Endometrial microvascular endothelial cells (primary cell): ENCODE results near the gene OR52H1. TPM values are rescaled to one million over a fixed set of nuclear protein-coding genes. Genes with fewer than 3 reads are reported as not detected.
"Not testable (repeated sequence)": the region's sequence is repeated elsewhere in the genome, so short reads cannot be mapped to it uniquely, and the experiment has no call there.

Source experiments
- in situ Hi-C: cut with HindIII; loops from 2 replicates; pipeline ENCODE4 v1.10.0; 2017; ENCODE audit warnings: low sequenced_read_pairs, low pct_unique_long_range_greater_than_20kb; ENCODE audit errors: inconsistent ontology term
- total RNA-seq: library from RNA; depleted of rRNA; stranded (reverse); fragments of >200 nt; gene quantifications from one replicate; pipeline ENCODE4 v1.2.3, GENCODE V29; 2015; ENCODE audit errors: inconsistent ontology term

The OR52H1 gene
- not detected for total RNA-seq

- in situ Hi-C loops: no loop called here
Observed at GRCh38 chr11:5548440-5548839, at the start of gene OR52H1. TSS of gene OR52H1 (minus strand) at chr11:5548540. CDS start at chr11:5545505, 3,035 bp downstream.

GRCh38 chr11:5597953-5598352 is 49.6 kb upstream of the OR52H1 start:
- in situ Hi-C loops: no loop called here

GRCh38 chr11:5596607-5597201 is 48.4 kb upstream of the OR52H1 start, which contains the start of gene TRIM6:
TSS of gene TRIM6 (plus strand) at chr11:5596637. CDS start at chr11:5596898, 261 bp downstream.
- in situ Hi-C loops: no loop called here

GRCh38 chr11:5593146-5593545 is 44.8 kb upstream of the OR52H1 start:
- in situ Hi-C loops: no loop called here

- in situ Hi-C loops: no loop called here
Observed at GRCh38 chr11:5592615-5593014, 44.3 kb upstream of the OR52H1 start.

GRCh38 chr11:5591613-5592012 is 43.3 kb upstream of the OR52H1 start:
- in situ Hi-C loops: no loop called here

GRCh38 chr11:5589906-5590305 is 41.6 kb upstream of the OR52H1 start:
- in situ Hi-C loops: not testable (repeated sequence)

GRCh38 chr11:5584458-5584857 is 36.1 kb upstream of the OR52H1 start:
- in situ Hi-C loops: not testable (repeated sequence)

GRCh38 chr11:5581014-5581413 is 32.7 kb upstream of the OR52H1 start:
- in situ Hi-C loops: no loop called here

GRCh38 chr11:5580577-5580976 is 32.2 kb upstream of the OR52H1 start, which contains the start of gene OR52B6:
TSS of gene OR52B6 (plus strand) at chr11:5580877. CDS start at chr11:5580877, 0 bp downstream.
- in situ Hi-C loops: no loop called here

GRCh38 chr11:5577101-5577500 is 28.8 kb upstream of the OR52H1 start:
- in situ Hi-C loops: no loop called here

GRCh38 chr11:5575152-5575551 is 26.8 kb upstream of the OR52H1 start:
- in situ Hi-C loops: no loop called here

GRCh38 chr11:5574654-5575053 is 26.3 kb upstream of the OR52H1 start:
- in situ Hi-C loops: no loop called here

GRCh38 chr11:5564259-5565019 is 16.1 kb upstream of the OR52H1 start:
- in situ Hi-C loops: no loop called here

- in situ Hi-C loops: no loop called here
Observed at GRCh38 chr11:5557751-5558150, 9.4 kb upstream of the OR52H1 start.

GRCh38 chr11:5556596-5557188 is 8.4 kb upstream of the OR52H1 start:
- in situ Hi-C loops: no loop called here

GRCh38 chr11:5553343-5553742 is 5.0 kb upstream of the OR52H1 start:
- in situ Hi-C loops: no loop called here

GRCh38 chr11:5550440-5551095 is 2.2 kb upstream of the OR52H1 start:
- in situ Hi-C loops: no loop called here

- in situ Hi-C loops: no loop called here
Observed at GRCh38 chr11:5547982-5548381, 358 bp downstream of the OR52H1 start.
